Hematopoietic multipotent progenitor cell treated with erythropoietin and hydrocortisone succinate and interleukin-3 and kit ligand, for 8 days (in vitro differentiated cells): ENCODE data around the gene ASB18.
"Not testable (repeated sequence)": the region's sequence is repeated elsewhere in the genome, so short reads cannot be mapped to it uniquely, and the experiment has no call there.

Experiments used
- DNase-seq: peaks from one replicate; pipeline ENCODE4 v3.0.0-alpha.2; 2015

ASB18 gene

GRCh38 chr2:236264256-236264655 is at the start of gene ASB18:
Gene ASB18 (minus strand): TSS chr2:236264406. CDS start chr2:236264345, 61 bp downstream.
- DNase-seq: no peak

GRCh38 chr2:236311286-236311685 is 47.1 kb upstream of the ASB18 start:
- DNase-seq: no peak

GRCh38 chr2:236309669-236310029 is 45.4 kb upstream of the ASB18 start:
- DNase-seq: peak; percentile 9

GRCh38 chr2:236308855-236309668 is 44.9 kb upstream of the ASB18 start:
- no peak for DNase-seq

- DNase-seq: no peak
Measured at GRCh38 chr2:236307641-236308040, 43.4 kb upstream of the ASB18 start.

GRCh38 chr2:236306825-236307540 is 42.8 kb upstream of the ASB18 start:
- no peak for DNase-seq

GRCh38 chr2:236305964-236306605 is 41.9 kb upstream of the ASB18 start:
- DNase-seq: no peak

- DNase-seq: no peak
Measured at GRCh38 chr2:236305531-236305930, 41.3 kb upstream of the ASB18 start.

- DNase-seq: no peak
Measured at GRCh38 chr2:236303935-236304334, 39.7 kb upstream of the ASB18 start.

- DNase-seq: no peak
Measured at GRCh38 chr2:236302555-236302954, 38.3 kb upstream of the ASB18 start.

GRCh38 chr2:236298924-236299475 is 34.8 kb upstream of the ASB18 start:
- no peak for DNase-seq

- DNase-seq: no peak
Measured at GRCh38 chr2:236295481-236295880, 31.3 kb upstream of the ASB18 start.

- no peak for DNase-seq
Measured at GRCh38 chr2:236294647-236295046, 30.4 kb upstream of the ASB18 start.

GRCh38 chr2:236293241-236293810 is 29.1 kb upstream of the ASB18 start:
- DNase-seq: no peak

GRCh38 chr2:236291911-236292310 is 27.7 kb upstream of the ASB18 start:
- no peak for DNase-seq

GRCh38 chr2:236291476-236291875 is 27.3 kb upstream of the ASB18 start:
- DNase-seq: no peak

- DNase-seq: no peak
Measured at GRCh38 chr2:236290742-236291425, 26.7 kb upstream of the ASB18 start.

- DNase-seq: no peak
Measured at GRCh38 chr2:236289766-236290462, 25.7 kb upstream of the ASB18 start.

- not testable (repeated sequence) for DNase-seq
Measured at GRCh38 chr2:236288373-236288772, 24.2 kb upstream of the ASB18 start.

GRCh38 chr2:236287656-236288055 is 23.4 kb upstream of the ASB18 start:
- DNase-seq: no peak

GRCh38 chr2:236286873-236287545 is 22.8 kb upstream of the ASB18 start:
- no peak for DNase-seq
